Mesenchymal stem cell (in vitro differentiated cells and primary cell): ENCODE data around the gene WDR31.
"Not testable (repeated sequence)": the region's sequence is repeated elsewhere in the genome, so short reads cannot be mapped to it uniquely, and the experiment has no call there.

ENCODE experiments used
- DNase-seq: peaks from one replicate; pipeline ENCODE4 v3.0.0-alpha.2; 2013
- H2AFZ ChIP-seq: one replicate; pipeline ENCODE4 v1.6.1; 2013; ENCODE audit warnings: low read depth, mild to moderate bottlenecking, control low read depth, inconsistent platforms, low read length, moderate library complexity
- H2AK5ac ChIP-seq: 2 replicates; pipeline ENCODE4 v1.6.1; 2013; ENCODE audit warnings: low read length, moderate library complexity, mild to moderate bottlenecking, inconsistent platforms; ENCODE audit not compliant: severe bottlenecking
- H2BK120ac ChIP-seq: one replicate; pipeline ENCODE4 v1.6.1; 2013; ENCODE audit warnings: low read depth, mild to moderate bottlenecking, inconsistent platforms, low read length, moderate library complexity
- H2BK12ac ChIP-seq, 2 experiments: one replicate each; pipeline ENCODE4 v1.6.1; 2013; ENCODE audit warnings: inconsistent platforms in 2 of 2, low read length in 2 of 2, mild to moderate bottlenecking in 2 of 2, moderate library complexity in 2 of 2, control low read depth in 1 of 2
- H2BK15ac ChIP-seq: one replicate; pipeline ENCODE4 v1.6.1; 2013; ENCODE audit warnings: mild to moderate bottlenecking, low read depth, inconsistent platforms; ENCODE audit not compliant: poor library complexity, severe bottlenecking
- H2BK5ac ChIP-seq: 2 replicates; pipeline ENCODE4 v1.6.1; 2013; ENCODE audit warnings: low read depth, mild to moderate bottlenecking, low read length, control low read depth, inconsistent platforms; ENCODE audit not compliant: poor library complexity, severe bottlenecking
- H3K14ac ChIP-seq, 2 experiments: one replicate each; pipeline ENCODE4 v1.6.1; 2013; ENCODE audit warnings: inconsistent platforms in 2 of 2, low read length in 2 of 2, control low read depth in 1 of 2, mild to moderate bottlenecking in 1 of 2, moderate library complexity in 1 of 2
- H3K18ac ChIP-seq, 2 experiments: one replicate each; pipeline ENCODE4 v1.6.1; 2013; ENCODE audit warnings: inconsistent platforms in 2 of 2, low read length in 2 of 2, control low read depth in 1 of 2, low read depth in 1 of 2, mild to moderate bottlenecking in 1 of 2
- H3K23ac ChIP-seq, 2 experiments: one replicate each; pipeline ENCODE4 v1.6.1; 2013; ENCODE audit warnings: inconsistent platforms in 2 of 2, low read length in 2 of 2, mild to moderate bottlenecking in 2 of 2, moderate library complexity in 2 of 2, control low read depth in 1 of 2
- H3K27ac ChIP-seq: 2 replicates; pipeline ENCODE4 v1.5.1; 2013; ENCODE audit warnings: mild to moderate bottlenecking, moderate library complexity, low read length, control low read depth, inconsistent platforms; ENCODE audit not compliant: poor library complexity, severe bottlenecking
- H3K27me3 ChIP-seq, 2 experiments: 2 replicates each; pipeline versions ENCODE4 v1.6.1 to v1.7.0; 2013; ENCODE audit warnings: low read length in 2 of 2, mild to moderate bottlenecking in 2 of 2, moderate library complexity in 2 of 2, control low read depth in 1 of 2, inconsistent platforms in 1 of 2; ENCODE audit not compliant: control insufficient read depth in 1 of 2, insufficient read depth in 1 of 2
- H3K36me3 ChIP-seq, 2 experiments: 2 replicates each; pipeline versions ENCODE4 v1.6.1 to v1.7.0; 2013; ENCODE audit warnings: low read length in 2 of 2, control low read depth in 1 of 2, inconsistent platforms in 1 of 2, low read depth in 1 of 2, mild to moderate bottlenecking in 1 of 2; ENCODE audit not compliant: insufficient read depth in 2 of 2, control insufficient read depth in 1 of 2
- H3K4ac ChIP-seq, 2 experiments: one replicate each; pipeline ENCODE4 v1.6.1; 2013; ENCODE audit warnings: inconsistent platforms in 2 of 2, low read length in 2 of 2, mild to moderate bottlenecking in 2 of 2, moderate library complexity in 2 of 2, control low read depth in 1 of 2, low read depth in 1 of 2
- H3K4me1 ChIP-seq: 2 replicates; pipeline ENCODE4 v1.6.1; 2013; ENCODE audit warnings: low read depth, low read length, control low read depth; ENCODE audit not compliant: control insufficient read depth, insufficient read depth
- H3K4me2 ChIP-seq: 2 replicates; pipeline ENCODE4 v1.6.1; 2013; ENCODE audit warnings: low read length, mild to moderate bottlenecking, inconsistent platforms; ENCODE audit not compliant: poor library complexity, severe bottlenecking
- H3K4me3 ChIP-seq, 2 experiments: 2 replicates each; pipeline versions ENCODE4 v1.5.1 to v1.7.0; 2013; ENCODE audit warnings: low read length in 2 of 2, mild to moderate bottlenecking in 2 of 2, control low read depth in 1 of 2, low read depth in 1 of 2; ENCODE audit not compliant: insufficient read depth in 1 of 2
- H3K79me1 ChIP-seq: replicated peaks from 2 replicates; pipeline ENCODE4 v1.6.1; 2013; ENCODE audit warnings: mild to moderate bottlenecking, control low read depth, low read length, inconsistent platforms; ENCODE audit not compliant: poor library complexity, severe bottlenecking
- H3K9ac ChIP-seq: 2 replicates; pipeline ENCODE4 v1.7.0; 2013; ENCODE audit warnings: mild to moderate bottlenecking, low read length, moderate library complexity
- H3K9me3 ChIP-seq: 2 replicates; pipeline ENCODE4 v1.7.0; 2013; ENCODE audit warnings: mild to moderate bottlenecking, low read length; ENCODE audit not compliant: control insufficient read depth
- H4K8ac ChIP-seq: one replicate; pipeline ENCODE4 v1.6.1; 2013; ENCODE audit warnings: inconsistent platforms, mild to moderate bottlenecking, low read length, moderate library complexity
- H4K91ac ChIP-seq: one replicate; pipeline ENCODE4 v1.6.1; 2013; ENCODE audit warnings: mild to moderate bottlenecking, low read length, inconsistent platforms
- WGBS: methylation state at CpG from one replicate; pipeline ENCODE4 v1.1.7; 2013; ENCODE audit warnings: mixed read lengths; 5-methylcytosine and 5-hydroxymethylcytosine counted together

WDR31 gene

DNA sequence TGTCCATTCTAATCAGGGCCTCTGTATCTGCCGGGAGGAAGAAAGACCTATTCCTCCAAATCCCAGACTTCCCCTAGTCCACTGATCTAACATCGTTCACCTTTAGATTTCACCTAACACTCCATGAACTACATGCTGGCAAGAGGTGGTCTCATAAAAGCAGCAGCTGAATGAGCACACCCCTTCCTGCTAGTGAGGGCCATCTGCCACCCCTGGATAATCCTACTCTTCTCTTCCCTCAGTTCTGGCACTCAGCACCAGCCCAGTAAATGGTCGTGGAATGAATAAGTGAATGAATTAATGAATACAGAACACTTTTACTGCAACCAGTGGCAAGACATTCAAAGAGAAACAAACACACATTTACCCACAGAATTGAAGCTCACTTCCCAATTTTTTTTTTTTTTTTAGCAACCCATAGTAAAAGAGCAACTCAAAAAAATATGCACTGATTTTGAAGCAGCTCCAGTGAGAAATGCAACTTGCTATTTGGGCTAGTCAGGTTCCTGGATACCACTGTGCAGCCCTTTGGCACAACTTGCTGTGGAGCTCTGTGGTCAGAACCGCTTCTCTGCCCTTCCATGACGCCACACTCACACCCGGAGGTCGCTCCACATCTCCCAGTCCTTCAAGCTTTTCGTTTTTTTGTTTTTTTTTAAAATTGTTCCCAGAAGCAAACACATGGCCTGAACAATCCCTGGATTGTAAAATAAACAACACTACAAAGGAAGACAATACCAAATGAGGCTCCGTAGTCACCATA is 43.1 kb downstream of the WDR31 start:
- WGBS: 87% methylated on average over 9 of the region's 9 CpGs
- no peaks in the 10 kb centered on the region for H3K4me1 ChIP-seq
- H3K9me3 ChIP-seq: no peaks in the 10 kb centered on the region

DNA sequence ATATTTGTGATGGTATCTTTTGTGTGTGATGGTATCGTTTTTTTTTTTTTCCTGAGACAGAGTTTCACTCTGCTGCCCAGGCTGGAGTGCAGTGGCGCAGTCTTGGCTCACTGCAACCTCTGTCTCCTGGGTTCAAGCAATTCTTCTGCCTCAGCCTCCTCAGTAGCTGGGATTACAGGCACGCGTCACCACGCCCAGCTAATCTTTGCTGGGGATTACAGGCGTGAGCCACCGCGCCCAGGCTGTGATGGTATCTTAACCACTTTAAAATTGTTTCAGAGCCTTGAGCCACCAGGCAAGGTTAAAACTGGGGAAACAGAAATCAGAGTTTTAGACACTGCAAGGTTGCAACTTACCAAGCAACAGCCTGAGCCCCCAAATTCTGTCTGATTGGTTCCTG is 43.8 kb downstream of the WDR31 start:
- not testable (repeated sequence) for H2AK5ac ChIP-seq, H3K27ac ChIP-seq, H3K18ac ChIP-seq, H3K4me3 ChIP-seq, H2BK15ac ChIP-seq, DNase-seq, H3K4me2 ChIP-seq, H3K4me1 ChIP-seq, H3K9ac ChIP-seq, H2BK5ac ChIP-seq, H2BK12ac ChIP-seq, H3K14ac ChIP-seq, H2BK120ac ChIP-seq, H2AFZ ChIP-seq, H3K9me3 ChIP-seq, H4K91ac ChIP-seq, H3K4ac ChIP-seq, H4K8ac ChIP-seq, H3K23ac ChIP-seq, H3K79me1 ChIP-seq
- WGBS: 93% methylated on average over 8 of the region's 8 CpGs
- Histone ChIP-seq H3K27me3 (peaks cover 3 to 21% of the 10 kb centered on the region in 2 experiments), H3K36me3 (peaks cover 18 to 24% of the 10 kb centered on the region in 2 experiments)

More for the DNA sequence above, 43.1 kb downstream of the WDR31 start:
- Histone ChIP-seq H3K14ac (no peak overlapping the region), H3K27me3 (peaks cover 3 to 21% of the 10 kb centered on the region in 2 experiments), H4K91ac (no peak overlapping the region), H3K4ac (no peak overlapping the region), H2BK15ac (no peak overlapping the region), H3K9ac (no peak overlapping the region), H3K18ac (no peak overlapping the region), H2BK120ac (no peak overlapping the region), H3K23ac (no peak overlapping the region), H3K27ac (no peak overlapping the region), H3K79me1 (no peaks in the 10 kb centered on the region), H3K4me2 (no peak overlapping the region), H2BK5ac (no peak overlapping the region), H3K36me3 (peaks cover 10 to 17% of the 10 kb centered on the region in 2 experiments), H2AK5ac (no peak overlapping the region), H4K8ac (no peak overlapping the region), H2AFZ (no peak overlapping the region), H3K4me3 (no peak overlapping the region), H2BK12ac (no peak overlapping the region)
- no peak for DNase-seq

DNA sequence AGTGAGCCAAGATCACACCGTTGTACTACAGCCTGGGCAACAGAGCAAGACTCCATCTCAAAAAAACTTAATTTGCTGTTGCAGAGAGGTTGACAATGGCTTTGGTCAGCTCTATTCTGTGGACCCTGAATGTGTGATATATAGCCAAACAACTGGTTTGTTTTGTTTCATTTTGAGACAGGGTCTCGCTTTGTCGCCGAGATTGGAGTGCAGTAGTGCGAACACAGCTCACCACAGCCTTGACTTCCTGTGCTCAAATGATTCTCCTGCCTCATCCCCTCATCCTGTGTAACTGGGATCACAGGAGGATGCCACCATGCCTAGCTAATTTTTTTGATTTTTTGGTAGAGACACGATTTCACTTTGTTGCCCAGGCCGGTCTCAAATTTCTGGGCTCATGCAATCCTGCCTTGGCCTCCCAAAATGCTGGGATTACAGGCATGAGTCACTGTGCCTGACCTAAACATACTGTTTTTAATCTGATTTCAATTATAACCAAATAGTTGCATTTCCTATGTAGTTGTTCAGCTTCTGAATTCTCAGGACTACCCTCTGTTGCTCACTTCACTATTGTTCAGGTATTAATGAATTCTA is 46.7 kb downstream of the WDR31 start:
- H3K9me3 ChIP-seq: no peaks in the 10 kb centered on the region
- no peak overlapping the region for H3K27ac ChIP-seq
- no peak for DNase-seq
- no peaks in the 10 kb centered on the region for H3K79me1 ChIP-seq
- no peak overlapping the region for H3K18ac ChIP-seq
- H4K8ac ChIP-seq: no peak overlapping the region
- H3K36me3 ChIP-seq: peaks cover 31 to 52% of the 10 kb centered on the region in 2 experiments
- no peak overlapping the region for H3K4me2 ChIP-seq
- H2BK120ac ChIP-seq: no peak overlapping the region
- H3K4me1 ChIP-seq: no peaks in the 10 kb centered on the region
- no peak overlapping the region for H3K4ac ChIP-seq
- H2AK5ac ChIP-seq: no peak overlapping the region
- no peak overlapping the region for H2AFZ ChIP-seq
- no peak overlapping the region for H3K23ac ChIP-seq
- H3K14ac ChIP-seq: no peak overlapping the region
- no peak overlapping the region for H2BK5ac ChIP-seq
- H2BK15ac ChIP-seq: no peak overlapping the region
- H3K27me3 ChIP-seq: peaks cover 0 to 1% of the 10 kb centered on the region in 2 experiments
- peak overlapping the region in 1 of 2 experiments; percentile 22 for H3K4me3 ChIP-seq
- peak overlapping the region; percentile 63 for H3K9ac ChIP-seq
- H2BK12ac ChIP-seq: no peak overlapping the region
- H4K91ac ChIP-seq: no peak overlapping the region
- 98% methylated on average over 7 of the region's 7 CpGs for WGBS

DNA sequence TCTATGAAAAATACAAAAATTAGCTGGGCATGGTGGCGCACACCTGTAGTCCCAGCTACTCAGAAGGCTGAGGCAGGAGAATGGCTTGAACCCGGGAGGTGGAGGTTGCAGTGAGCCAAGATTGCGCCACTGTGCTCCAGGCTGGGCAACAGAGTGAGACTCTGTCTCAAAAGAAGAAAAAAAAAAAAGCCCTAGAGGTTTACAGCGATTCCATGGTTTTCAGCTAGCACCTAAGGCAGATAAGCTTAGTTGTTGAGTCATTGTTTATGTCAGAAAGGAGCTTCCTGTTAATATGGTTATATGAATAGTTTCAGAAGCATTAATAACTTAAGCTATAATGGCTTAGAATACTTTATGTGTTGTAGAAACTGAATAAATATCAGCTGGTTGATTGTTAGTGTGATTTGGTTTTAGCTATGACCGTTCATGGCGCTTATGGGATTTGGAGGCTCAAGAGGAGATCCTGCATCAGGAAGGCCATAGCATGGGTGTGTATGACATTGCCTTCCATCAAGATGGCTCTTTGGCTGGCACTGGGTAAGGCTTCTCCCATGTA is 49.9 kb downstream of the WDR31 start:
- WGBS: 95% methylated on average over 6 of the region's 6 CpGs
- Histone ChIP-seq H2BK5ac (no peak overlapping the region), H4K91ac (no peak overlapping the region), H3K79me1 (peaks cover 8% of the 10 kb centered on the region), H2AK5ac (no peak overlapping the region), H3K23ac (no peak overlapping the region), H3K4me1 (no peaks in the 10 kb centered on the region), H4K8ac (no peak overlapping the region), H3K9me3 (no peaks in the 10 kb centered on the region), H3K9ac (no peak overlapping the region), H3K4me2 (no peak overlapping the region), H2BK12ac (no peak overlapping the region), H3K27ac (no peak overlapping the region), H3K18ac (no peak overlapping the region), H2BK15ac (no peak overlapping the region), H3K27me3 (no peaks in the 10 kb centered on the region), H3K4me3 (no peak overlapping the region), H2AFZ (no peak overlapping the region), H3K36me3 (peaks cover 42 to 80% of the 10 kb centered on the region in 2 experiments), H3K14ac (no peak overlapping the region), H2BK120ac (no peak overlapping the region), H3K4ac (no peak overlapping the region)
- no peak for DNase-seq
